HEK293T (cell line): ENCODE results near the gene BAHD1.

Source experiments
- FOXK2 ChIP-seq: fragments of 450-650 bp; IDR thresholded peaks from 2 replicates; pipeline ENCODE4 v1.6.1; 2016; ENCODE audit warnings: mild to moderate bottlenecking
- FOXM1 ChIP-seq: fragments of 450-650 bp; IDR thresholded peaks from 2 replicates; pipeline ENCODE4 v1.6.1; 2017; ENCODE audit warnings: mild to moderate bottlenecking, borderline replicate concordance
- SP1 ChIP-seq: fragments of 450-650 bp; IDR thresholded peaks from 2 replicates; pipeline ENCODE4 v1.6.1; 2017
- TARDBP ChIP-seq: fragments of 450-650 bp; IDR thresholded peaks from 2 replicates; pipeline ENCODE4 v1.6.1; 2016
- ZNF384 ChIP-seq: fragments of 450-650 bp; IDR thresholded peaks from 2 replicates; pipeline ENCODE4 v1.6.1; 2016

DNA sequence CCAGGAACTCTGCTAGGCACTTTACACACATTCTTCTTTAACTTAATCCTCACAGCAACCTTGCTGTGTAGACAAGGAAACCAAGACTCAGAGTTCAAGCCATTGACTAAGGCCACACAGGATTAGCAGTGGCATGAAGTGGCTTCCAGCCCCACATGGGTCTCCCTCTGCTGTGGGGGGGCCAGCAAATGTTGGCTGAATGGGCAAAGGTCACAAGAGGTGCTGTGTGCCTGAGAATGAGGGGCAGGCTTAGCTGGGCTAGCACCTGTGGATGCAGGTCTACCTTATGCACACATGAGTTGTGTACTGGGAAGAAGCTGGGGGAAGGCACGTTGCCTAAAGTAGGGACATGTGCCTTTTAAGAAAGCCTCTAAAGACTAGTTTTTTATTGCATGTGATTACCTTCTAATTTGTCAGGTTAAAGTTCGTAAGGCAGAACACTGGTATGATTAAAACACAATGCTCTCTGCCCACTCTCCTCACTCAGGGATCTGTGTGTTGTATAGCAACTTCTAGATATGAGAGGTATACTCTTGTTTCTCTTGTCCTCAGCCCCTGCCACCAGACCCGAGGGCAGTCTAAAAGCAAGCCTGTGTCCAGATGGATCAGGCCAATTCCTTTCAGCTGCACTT is 10.9 kb downstream of the BAHD1 start:
- TF ChIP-seq FOXM1 (no peak), ZNF384 (no peak), FOXK2 (no peak), TARDBP (no peak), SP1 (no peak)
